ENCODE data around the gene ARHGAP27.

The ARHGAP27 gene

DNA sequence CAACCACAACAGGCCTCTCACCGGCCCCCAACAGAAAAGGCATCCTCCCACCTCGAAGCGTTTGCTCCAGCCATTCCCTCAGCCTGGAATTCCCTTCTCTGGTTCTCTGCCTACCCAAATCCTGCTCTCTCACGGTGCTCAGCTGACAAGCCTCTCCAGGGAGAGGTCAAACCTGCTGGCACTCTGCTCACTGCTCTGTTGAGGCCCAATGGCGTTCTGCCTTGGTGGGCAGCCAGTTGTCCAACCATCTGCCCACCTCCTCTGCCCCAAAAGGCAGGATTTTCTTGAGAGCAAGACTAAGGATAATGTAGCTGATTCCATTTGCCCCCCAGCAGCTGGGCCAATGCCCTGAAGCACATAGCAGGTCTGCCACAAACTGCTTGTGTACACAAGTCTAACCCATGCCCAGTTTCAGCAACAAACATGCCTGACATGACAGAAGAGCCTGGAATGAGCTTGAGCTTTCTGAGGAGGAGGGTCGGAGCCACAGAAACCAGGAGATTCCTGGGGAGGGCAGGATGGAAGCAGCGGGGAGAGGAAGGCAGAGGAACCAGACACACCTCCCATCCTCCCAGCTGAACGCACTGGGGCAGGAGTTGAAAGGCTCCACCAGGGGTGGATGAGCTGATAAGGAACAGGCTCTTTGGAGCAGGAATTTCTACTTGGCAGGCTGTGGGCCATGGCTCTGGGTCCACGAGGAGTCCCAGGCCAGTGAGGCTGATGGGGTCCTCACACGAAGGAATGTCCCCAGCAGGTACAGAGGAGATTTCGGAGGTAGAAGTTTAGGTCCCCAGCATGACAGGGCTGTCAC, 23.9 kb downstream of the ARHGAP27 start:
- DNase-seq = no peak

GRCh38 chr17:45406107-45406506, 26.6 kb downstream of the ARHGAP27 start:
- DNase-seq = no peak

- DNase-seq = no peak
These were observed 27.2 kb downstream of the ARHGAP27 start for GRCh38 chr17:45405250-45406086.

GRCh38 chr17:45404870-45405249, 27.8 kb downstream of the ARHGAP27 start:
- no peak for DNase-seq

DNA sequence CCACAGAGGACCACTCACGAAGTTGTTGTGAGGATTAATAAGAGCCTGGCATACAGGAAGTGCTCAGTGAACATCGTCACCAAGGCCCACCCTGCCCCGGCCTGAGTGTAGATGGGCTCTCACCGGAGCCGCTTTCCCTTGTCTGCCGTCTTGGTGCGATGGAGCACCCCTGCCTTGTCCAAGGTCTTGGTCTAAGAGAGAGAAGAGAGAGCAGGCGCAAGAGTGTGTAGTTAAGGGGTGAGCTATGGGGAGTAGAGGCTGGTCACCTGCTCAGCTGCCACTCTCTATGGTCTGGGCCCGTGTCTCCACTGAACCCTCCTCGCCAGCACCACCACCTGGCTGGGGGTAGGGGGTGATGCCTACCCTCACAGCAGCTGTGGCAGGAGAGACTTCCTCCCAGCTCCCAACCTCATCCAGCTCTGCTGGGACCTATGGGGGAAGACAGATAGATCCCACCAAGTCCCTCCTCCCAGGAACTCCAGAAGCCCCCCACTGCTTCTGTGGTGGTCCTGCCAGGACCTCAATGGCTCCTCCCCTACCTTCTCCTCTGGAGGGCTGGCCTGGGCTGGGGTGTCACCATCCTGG, 28.7 kb downstream of the ARHGAP27 start:
- DNase-seq = no peak

DNA sequence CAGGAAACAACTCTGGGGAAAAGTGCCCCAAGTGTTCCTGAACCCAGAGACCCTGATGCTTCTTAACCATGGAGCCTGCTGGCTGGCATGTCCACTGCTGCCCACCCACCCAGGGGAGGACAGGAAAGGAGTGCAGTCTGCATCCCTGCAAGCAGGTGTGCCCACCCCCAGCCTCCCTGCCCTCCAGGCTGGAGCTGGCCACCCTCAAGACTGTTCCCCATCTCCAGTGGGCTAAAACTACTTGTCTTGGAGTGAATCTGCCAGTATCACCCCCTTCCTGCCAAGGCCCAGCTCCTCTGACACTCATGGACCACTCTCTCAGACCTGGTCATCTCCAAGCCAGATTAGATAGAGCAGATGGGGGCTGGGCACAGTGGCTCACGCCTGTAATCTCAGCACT, 29.8 kb downstream of the ARHGAP27 start:
- DNase-seq = no peak

- DNase-seq = no peak
These were observed 33.9 kb downstream of the ARHGAP27 start for GRCh38 chr17:45398800-45399199.

GRCh38 chr17:45397796-45398195, 34.9 kb downstream of the ARHGAP27 start:
- DNase-seq = no peak

- DNase-seq = no peak
These were observed 36.0 kb downstream of the ARHGAP27 start for GRCh38 chr17:45396496-45397205.

GRCh38 chr17:45395569-45396415, 36.9 kb downstream of the ARHGAP27 start:
- no peak for DNase-seq

- peak; percentile 16 for DNase-seq
These were observed 37.6 kb downstream of the ARHGAP27 start for GRCh38 chr17:45394913-45395568.

GRCh38 chr17:45394564-45394912, 38.1 kb downstream of the ARHGAP27 start:
- no peak for DNase-seq

- no peak for DNase-seq
These were observed 38.6 kb downstream of the ARHGAP27 start for GRCh38 chr17:45394091-45394490.

DNA sequence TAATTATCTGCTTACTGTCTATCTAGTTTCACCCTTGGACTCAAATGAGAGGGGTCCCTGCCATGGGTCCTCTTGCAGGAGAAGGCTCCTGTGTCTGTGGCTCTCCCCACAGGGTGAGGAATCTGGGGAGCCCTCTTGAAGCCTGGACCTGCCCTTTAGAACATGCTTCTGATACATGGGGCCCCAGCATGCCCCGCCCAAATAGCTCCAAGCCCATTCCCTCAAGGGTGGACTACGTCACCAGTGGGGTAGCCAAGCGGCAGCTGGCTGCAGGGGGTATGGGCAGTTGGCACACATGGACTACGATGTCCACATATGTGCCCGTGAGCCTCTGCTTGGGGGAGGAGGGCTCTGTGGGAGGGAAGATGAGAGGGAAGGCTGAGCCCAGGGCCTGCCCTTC, 39.3 kb downstream of the ARHGAP27 start:
- DNase-seq = no peak

- no peak for DNase-seq
These were observed 40.8 kb downstream of the ARHGAP27 start for GRCh38 chr17:45391918-45392317.

GRCh38 chr17:45391291-45391690, 41.4 kb downstream of the ARHGAP27 start:
- DNase-seq = no peak

- no peak for DNase-seq
These were observed 43.3 kb downstream of the ARHGAP27 start for GRCh38 chr17:45389354-45389753.

DNA sequence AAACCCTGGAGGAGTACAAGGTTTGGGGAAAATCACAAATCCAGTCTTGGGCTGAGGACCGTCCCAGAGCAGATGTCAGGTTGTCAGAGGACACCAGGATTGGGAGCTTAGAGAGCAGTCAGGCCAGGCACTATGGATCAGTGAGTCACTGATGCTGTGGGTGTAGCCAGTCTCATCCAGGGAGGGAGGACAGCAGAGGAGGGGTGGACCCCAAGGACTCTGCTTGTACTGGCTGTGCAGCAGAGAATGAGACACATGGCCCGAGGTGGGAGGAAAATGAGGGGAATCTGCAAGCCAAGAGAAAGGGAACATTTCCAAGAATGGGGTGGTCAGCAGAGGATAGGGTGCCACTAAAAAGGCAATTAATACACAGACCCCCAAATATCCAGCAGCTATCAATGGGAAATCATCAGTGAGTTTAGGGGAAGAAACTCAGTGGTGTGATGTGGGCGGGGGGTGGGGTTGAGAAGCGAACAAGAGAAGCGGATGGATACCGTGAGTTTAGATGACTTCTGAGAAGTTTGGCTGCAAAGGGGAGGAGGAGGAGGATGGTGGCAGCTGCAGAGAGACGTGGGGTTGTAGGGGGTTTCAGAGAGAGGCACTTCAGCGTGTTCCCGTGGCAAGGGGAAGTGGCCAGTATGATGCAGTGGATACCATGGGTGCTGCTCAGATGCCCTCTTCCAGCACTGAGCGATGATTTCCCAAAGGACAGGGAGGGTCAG, 43.9 kb downstream of the ARHGAP27 start:
- DNase-seq = no peak

- no peak for DNase-seq
These were observed 44.9 kb downstream of the ARHGAP27 start for GRCh38 chr17:45387739-45388138.

- no peak for DNase-seq
These were observed 46.5 kb downstream of the ARHGAP27 start for GRCh38 chr17:45386178-45386577.
